ENCODE measurements around the gene EVX2. TPM values are rescaled to one million over a fixed set of nuclear protein-coding genes. Genes with fewer than 3 reads are reported as not detected.

The EVX2 gene
- total and polyA plus RNA-seq, 2 of the 13 experiments (the other 11 are each of a cell fraction or from before 2014, with no cell fraction given) = not detected

DNA sequence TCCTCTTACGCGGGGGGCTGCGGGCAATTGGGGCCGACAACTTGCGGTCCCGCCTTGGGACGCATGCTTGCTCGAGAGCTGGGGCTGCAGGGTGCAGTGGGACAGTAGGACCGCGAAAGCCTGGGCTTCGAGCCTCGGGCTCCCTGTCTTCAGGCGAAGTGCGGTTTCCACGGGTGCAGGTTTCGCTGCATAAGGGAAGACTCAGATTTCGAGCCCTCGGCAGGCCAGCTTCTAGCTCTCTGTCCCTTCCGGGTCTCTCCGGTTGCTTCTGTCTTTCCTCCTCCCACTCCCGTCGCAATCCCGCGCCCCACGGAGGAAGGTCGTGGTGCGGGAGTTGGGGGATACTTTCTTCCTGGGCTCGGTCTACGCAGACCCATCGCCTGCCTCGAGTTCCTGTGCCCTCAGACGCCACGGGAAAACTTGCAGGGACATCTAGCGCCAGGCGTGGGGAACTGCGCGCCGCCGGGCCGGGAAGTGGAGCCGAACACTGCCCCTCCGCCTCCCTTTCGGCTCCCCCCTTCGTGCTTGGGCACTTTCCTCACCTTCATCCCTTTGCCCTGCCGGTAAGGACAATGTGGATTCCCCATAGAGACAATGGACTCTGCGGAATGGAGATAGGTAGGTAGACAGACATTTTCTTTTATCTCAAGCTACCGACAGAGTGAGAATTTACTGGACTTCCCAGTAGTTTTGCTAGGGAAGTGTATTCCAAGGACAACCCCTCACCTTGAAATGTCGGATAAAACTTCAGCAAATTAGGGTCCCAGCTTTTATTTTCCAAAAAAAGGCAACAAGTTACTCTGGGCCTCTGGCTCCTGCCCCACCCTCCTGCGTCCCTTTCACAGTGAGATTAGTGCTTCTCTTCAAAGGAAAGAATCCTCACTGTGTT is 4.5 kb upstream of the EVX2 start (continued):
- peak; percentile 41; the same call in 1 of the 2 replicates for TF ChIP-seq ZNF605 (CRISPR knock-in tag; IDR thresholded peaks at IDR 0.05)
- no peak for TF ChIP-seq BRF2 (CRISPR knock-in tag; IDR thresholded peaks at IDR 0.05)
- TF ChIP-seq SETDB1 (CRISPR knock-in tag; IDR thresholded peaks at IDR 0.05; ENCODE audit: borderline replicate concordance) = 0 out of 2 replicates have a peak, but pooled peaks have one; percentile 33
- peak; percentile 79; the same call in 1 of the 2 replicates for TF ChIP-seq ZNF501 (CRISPR knock-in tag; IDR thresholded peaks at IDR 0.05)
- no peak for TF ChIP-seq ZNF17 (CRISPR knock-in tag; IDR thresholded peaks at IDR 0.05)
- no peak for TF ChIP-seq RARG (CRISPR knock-in tag; IDR thresholded peaks at IDR 0.05; ENCODE audit: low read depth)
- TF ChIP-seq ZFP37 (CRISPR knock-in tag; IDR thresholded peaks at IDR 0.05; ENCODE audit: borderline replicate concordance) = peak; percentile 69; the same call in 1 of the 2 replicates
- TF ChIP-seq MTF2 (CRISPR knock-in tag; IDR thresholded peaks at IDR 0.05; ENCODE audit: borderline replicate concordance) = peak; percentile 97; the same call in 1 of the 2 replicates
- TF ChIP-seq, protein P1, sequence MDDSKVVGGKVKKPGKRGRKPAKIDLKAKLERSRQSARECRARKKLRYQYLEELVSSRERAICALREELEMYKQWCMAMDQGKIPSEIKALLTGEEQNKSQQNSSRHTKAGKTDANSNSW (CRISPR knock-in tag; IDR thresholded peaks at IDR 0.05; ENCODE audit: borderline replicate concordance) = no peak
- TF ChIP-seq TMF1 (CRISPR knock-in tag; IDR thresholded peaks at IDR 0.05; ENCODE audit: low read depth) = 0 out of 2 replicates have a peak, but pooled peaks have one; percentile 60
- no peak for TF ChIP-seq ZNF557 (CRISPR knock-in tag; IDR thresholded peaks at IDR 0.05)
- TF ChIP-seq, protein P2, sequence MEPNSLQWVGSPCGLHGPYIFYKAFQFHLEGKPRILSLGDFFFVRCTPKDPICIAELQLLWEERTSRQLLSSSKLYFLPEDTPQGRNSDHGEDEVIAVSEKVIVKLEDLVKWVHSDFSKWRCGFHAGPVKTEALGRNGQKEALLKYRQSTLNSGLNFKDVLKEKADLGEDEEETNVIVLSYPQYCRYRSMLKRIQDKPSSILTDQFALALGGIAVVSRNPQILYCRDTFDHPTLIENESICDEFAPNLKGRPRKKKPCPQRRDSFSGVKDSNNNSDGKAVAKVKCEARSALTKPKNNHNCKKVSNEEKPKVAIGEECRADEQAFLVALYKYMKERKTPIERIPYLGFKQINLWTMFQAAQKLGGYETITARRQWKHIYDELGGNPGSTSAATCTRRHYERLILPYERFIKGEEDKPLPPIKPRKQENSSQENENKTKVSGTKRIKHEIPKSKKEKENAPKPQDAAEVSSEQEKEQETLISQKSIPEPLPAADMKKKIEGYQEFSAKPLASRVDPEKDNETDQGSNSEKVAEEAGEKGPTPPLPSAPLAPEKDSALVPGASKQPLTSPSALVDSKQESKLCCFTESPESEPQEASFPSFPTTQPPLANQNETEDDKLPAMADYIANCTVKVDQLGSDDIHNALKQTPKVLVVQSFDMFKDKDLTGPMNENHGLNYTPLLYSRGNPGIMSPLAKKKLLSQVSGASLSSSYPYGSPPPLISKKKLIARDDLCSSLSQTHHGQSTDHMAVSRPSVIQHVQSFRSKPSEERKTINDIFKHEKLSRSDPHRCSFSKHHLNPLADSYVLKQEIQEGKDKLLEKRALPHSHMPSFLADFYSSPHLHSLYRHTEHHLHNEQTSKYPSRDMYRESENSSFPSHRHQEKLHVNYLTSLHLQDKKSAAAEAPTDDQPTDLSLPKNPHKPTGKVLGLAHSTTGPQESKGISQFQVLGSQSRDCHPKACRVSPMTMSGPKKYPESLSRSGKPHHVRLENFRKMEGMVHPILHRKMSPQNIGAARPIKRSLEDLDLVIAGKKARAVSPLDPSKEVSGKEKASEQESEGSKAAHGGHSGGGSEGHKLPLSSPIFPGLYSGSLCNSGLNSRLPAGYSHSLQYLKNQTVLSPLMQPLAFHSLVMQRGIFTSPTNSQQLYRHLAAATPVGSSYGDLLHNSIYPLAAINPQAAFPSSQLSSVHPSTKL (CRISPR knock-in tag; IDR thresholded peaks at IDR 0.05) = peak; percentile 55; the same call in 1 of the 2 replicates
- TF ChIP-seq ZNF10 (CRISPR knock-in tag; IDR thresholded peaks at IDR 0.05; ENCODE audit: borderline replicate concordance, low read depth) = no peak
- TF ChIP-seq PCBP1 (IDR thresholded peaks at IDR 0.05; ENCODE audit: borderline replicate concordance, low read depth, low read length) = peak; percentile 82; the same call in 1 of the 2 replicates
- TF ChIP-seq SNAPC2 (CRISPR knock-in tag; IDR thresholded peaks at IDR 0.05) = no peak
- TF ChIP-seq SALL1 (CRISPR knock-in tag; IDR thresholded peaks at IDR 0.05) = peak; percentile 81; the same call in 1 of the 2 replicates
- TF ChIP-seq ZNF382 (CRISPR knock-in tag; IDR thresholded peaks at IDR 0.05; ENCODE audit: borderline replicate concordance) = no peak
- TF ChIP-seq CHD4 (IDR thresholded peaks at IDR 0.05; ENCODE audit: borderline replicate concordance, low read length) = no peak
- TF ChIP-seq HES4 (CRISPR knock-in tag; IDR thresholded peaks at IDR 0.05; ENCODE audit: borderline replicate concordance) = peak; percentile 50; the same call in 1 of the 2 replicates
- TF ChIP-seq MEF2D (CRISPR knock-in tag; IDR thresholded peaks at IDR 0.05) = 0 out of 2 replicates have a peak, but pooled peaks have one; percentile 4
- TF ChIP-seq ZNF317 (CRISPR knock-in tag; IDR thresholded peaks at IDR 0.05) = 0 out of 2 replicates have a peak, but pooled peaks have one; percentile 54
- TF ChIP-seq ZNF546 (CRISPR knock-in tag; conservative IDR thresholded peaks at IDR 0.05) = no peak
- no peak for TF ChIP-seq ZNF136 (CRISPR knock-in tag; IDR thresholded peaks at IDR 0.05; ENCODE audit: low read depth)
- TF ChIP-seq MXD1 (CRISPR knock-in tag; IDR thresholded peaks at IDR 0.05) = peak; percentile 60; the same call in 1 of the 2 replicates

Measured in HepG2 (cell line).